Thoracic aorta (tissue), 2 donors: Measurements from ENCODE around the gene FOXF2. TPM values are rescaled to one million over a fixed set of nuclear protein-coding genes. Genes with fewer than 3 reads are reported as not detected.

Experiments
- ATAC-seq: fragments of 150-250 bp; one replicate; pipeline ENCODE4 v1.8.0; 2017; ENCODE audit warnings: low read depth; ENCODE audit not compliant: insufficient number of reproducible peaks, low FRiP score
- DNase-seq: peaks from one replicate; pipeline ENCODE4 v3.0.0-alpha.2; 2020; ENCODE audit warnings: low spot score
- H3K27ac ChIP-seq, 2 donors: fragments of 200-600 bp; sonication (generic); 1 replicate in 1 of 2; 2 replicates in 1 of 2; pipeline ENCODE4 v1.5.1; 2016; ENCODE audit warnings: mild to moderate bottlenecking in 2 of 2, moderate library complexity in 2 of 2
- H3K27me3 ChIP-seq: fragments of 200-600 bp; sonication (generic); replicated peaks from 2 replicates; pipeline ENCODE4 v1.6.0; 2016; ENCODE audit warnings: mild to moderate bottlenecking; ENCODE audit not compliant: insufficient read depth
- H3K36me3 ChIP-seq: fragments of 200-600 bp; sonication (generic); one replicate; pipeline ENCODE4 v1.5.1; 2016
- H3K4me1 ChIP-seq, 2 donors: fragments of 200-600 bp; sonication (generic); 1 replicate in 1 of 2; 2 replicates in 1 of 2; pipeline versions ENCODE4 v1.5.1 to v1.6.0; 2016; ENCODE audit warnings: low read depth in 2 of 2, mild to moderate bottlenecking in 1 of 2; ENCODE audit not compliant: control insufficient read depth in 1 of 2
- H3K4me3 ChIP-seq: fragments of 200-600 bp; sonication (generic); 2 replicates; pipeline ENCODE4 v1.5.1; 2016; ENCODE audit warnings: mild to moderate bottlenecking
- H3K9me3 ChIP-seq: fragments of 200-600 bp; sonication (generic); 2 replicates; pipeline ENCODE4 v1.5.1; 2016
- CTCF ChIP-seq: fragments of 200-600 bp; sonication (generic); IDR thresholded peaks from one replicate; pipeline ENCODE4 v1.5.1; 2019; ENCODE audit warnings: antibody characterized with exemption
- total RNA-seq, 2 donors: library from RNA; depleted of rRNA; stranded (reverse); fragments of >200 nt; gene quantifications; one replicate each; pipeline versions ENCODE4 v1.1.0 to v1.2.3, GENCODE V29; 2016

Gene FOXF2
- total RNA-seq, 2 donors from 2014 or later = 0.41 TPM; not detected in 1

- Histone ChIP-seq H3K36me3 (no peaks in the 10 kb centered on the region), H3K4me1 (no peaks in the 10 kb centered on the region), H3K27me3 (no peaks in the 10 kb centered on the region), H3K27ac (no peak overlapping the region), H3K4me3 (no peak overlapping the region), H3K9me3 (peaks cover 5% of the 10 kb centered on the region)
- ATAC-seq (no peak), DNase-seq (no peak)
- TF ChIP-seq CTCF = no peak
Observed at GRCh38 chr6:1416191-1416760, 26.9 kb downstream of the FOXF2 start.

GRCh38 chr6:1416820-1417219, 27.4 kb downstream of the FOXF2 start:
- Histone ChIP-seq H3K4me3 (no peak overlapping the region), H3K36me3 (no peaks in the 10 kb centered on the region), H3K27me3 (no peaks in the 10 kb centered on the region), H3K9me3 (peaks cover 7% of the 10 kb centered on the region), H3K4me1 (no peaks in the 10 kb centered on the region), H3K27ac (no peak overlapping the region)
- no peak for ATAC-seq
- DNase-seq = no peak
- no peak for TF ChIP-seq CTCF

- TF ChIP-seq CTCF = no peak
- ATAC-seq (no peak), DNase-seq (no peak)
- no peaks in the 10 kb centered on the region for H3K27me3 ChIP-seq
- H3K4me1 ChIP-seq = no peaks in the 10 kb centered on the region
- peaks cover 7% of the 10 kb centered on the region for H3K9me3 ChIP-seq
- H3K36me3 ChIP-seq = no peaks in the 10 kb centered on the region
- H3K4me3 ChIP-seq = no peak overlapping the region
- H3K27ac ChIP-seq = no peak overlapping the region
Observed at GRCh38 chr6:1417718-1418117, 28.3 kb downstream of the FOXF2 start.

- DNase-seq (no peak), ATAC-seq (no peak)
- Histone ChIP-seq H3K27ac (no peak overlapping the region), H3K27me3 (no peaks in the 10 kb centered on the region), H3K36me3 (no peaks in the 10 kb centered on the region), H3K4me3 (no peak overlapping the region), H3K4me1 (no peaks in the 10 kb centered on the region), H3K9me3 (peaks cover 7% of the 10 kb centered on the region)
- no peak for TF ChIP-seq CTCF
Observed at GRCh38 chr6:1418471-1419191, 29.3 kb downstream of the FOXF2 start.

- no peak for TF ChIP-seq CTCF
- H3K4me1 ChIP-seq = no peaks in the 10 kb centered on the region
Observed at GRCh38 chr6:1420382-1420781, 31.0 kb downstream of the FOXF2 start.

More at GRCh38 chr6:1420382-1420781, 31.0 kb downstream of the FOXF2 start:
- Histone ChIP-seq H3K27me3 (no peaks in the 10 kb centered on the region), H3K4me3 (no peak overlapping the region), H3K36me3 (no peaks in the 10 kb centered on the region), H3K9me3 (peaks cover 7% of the 10 kb centered on the region), H3K27ac (no peak overlapping the region)
- DNase-seq = no peak
- no peak for ATAC-seq
